ENCODE measurements around the gene EFCC1. TPM values are rescaled to one million over a fixed set of nuclear protein-coding genes. Genes with fewer than 3 reads are reported as not detected.

EFCC1 gene
- total RNA-seq, 1 donor = not detected

DNA sequence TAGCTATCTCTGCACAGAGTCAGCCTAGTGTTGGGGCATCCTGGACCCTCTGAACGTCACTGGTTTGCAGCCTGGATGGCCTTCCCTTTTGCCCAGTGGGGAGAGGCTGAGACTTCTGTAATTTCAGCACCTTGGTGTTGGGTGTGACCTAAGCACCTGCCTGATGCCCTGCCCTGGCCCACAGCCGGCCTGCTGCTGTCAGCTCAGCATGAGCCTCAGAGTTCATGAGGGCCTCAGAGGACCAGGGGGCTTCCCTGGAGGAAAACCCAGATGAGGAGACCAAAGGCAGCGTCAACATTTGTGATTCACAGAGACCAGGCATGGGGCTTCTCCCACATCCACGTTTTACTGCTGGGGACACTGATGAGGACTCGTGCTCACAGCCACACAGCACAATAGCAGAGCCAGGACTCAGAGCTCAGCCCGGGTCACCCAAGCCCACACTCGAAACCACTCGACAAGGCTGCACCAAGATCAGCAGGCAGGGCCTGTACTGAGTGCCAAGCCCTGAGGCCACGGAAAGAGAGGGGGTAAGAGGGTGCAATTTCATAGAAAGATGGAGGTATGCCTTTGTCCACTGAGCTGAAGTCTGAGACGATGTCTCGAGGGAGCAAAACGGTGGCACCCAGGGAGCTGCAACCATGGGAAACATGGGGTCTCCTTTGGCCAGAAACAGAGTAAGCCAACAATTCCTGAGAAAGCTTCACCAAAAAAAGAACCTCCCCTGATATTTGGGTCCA, 49.6 kb downstream of the EFCC1 start:
- H3K4me3 ChIP-seq (ENCODE audit: low read depth, low read length) = no peak overlapping the region
- DNase-seq (ENCODE audit: low read depth) = no peak
- TF ChIP-seq, protein P1, sequence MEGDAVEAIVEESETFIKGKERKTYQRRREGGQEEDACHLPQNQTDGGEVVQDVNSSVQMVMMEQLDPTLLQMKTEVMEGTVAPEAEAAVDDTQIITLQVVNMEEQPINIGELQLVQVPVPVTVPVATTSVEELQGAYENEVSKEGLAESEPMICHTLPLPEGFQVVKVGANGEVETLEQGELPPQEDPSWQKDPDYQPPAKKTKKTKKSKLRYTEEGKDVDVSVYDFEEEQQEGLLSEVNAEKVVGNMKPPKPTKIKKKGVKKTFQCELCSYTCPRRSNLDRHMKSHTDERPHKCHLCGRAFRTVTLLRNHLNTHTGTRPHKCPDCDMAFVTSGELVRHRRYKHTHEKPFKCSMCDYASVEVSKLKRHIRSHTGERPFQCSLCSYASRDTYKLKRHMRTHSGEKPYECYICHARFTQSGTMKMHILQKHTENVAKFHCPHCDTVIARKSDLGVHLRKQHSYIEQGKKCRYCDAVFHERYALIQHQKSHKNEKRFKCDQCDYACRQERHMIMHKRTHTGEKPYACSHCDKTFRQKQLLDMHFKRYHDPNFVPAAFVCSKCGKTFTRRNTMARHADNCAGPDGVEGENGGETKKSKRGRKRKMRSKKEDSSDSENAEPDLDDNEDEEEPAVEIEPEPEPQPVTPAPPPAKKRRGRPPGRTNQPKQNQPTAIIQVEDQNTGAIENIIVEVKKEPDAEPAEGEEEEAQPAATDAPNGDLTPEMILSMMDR (IDR thresholded peaks at IDR 0.05; ENCODE audit: insufficient read depth, low read length) = no peak

DNA sequence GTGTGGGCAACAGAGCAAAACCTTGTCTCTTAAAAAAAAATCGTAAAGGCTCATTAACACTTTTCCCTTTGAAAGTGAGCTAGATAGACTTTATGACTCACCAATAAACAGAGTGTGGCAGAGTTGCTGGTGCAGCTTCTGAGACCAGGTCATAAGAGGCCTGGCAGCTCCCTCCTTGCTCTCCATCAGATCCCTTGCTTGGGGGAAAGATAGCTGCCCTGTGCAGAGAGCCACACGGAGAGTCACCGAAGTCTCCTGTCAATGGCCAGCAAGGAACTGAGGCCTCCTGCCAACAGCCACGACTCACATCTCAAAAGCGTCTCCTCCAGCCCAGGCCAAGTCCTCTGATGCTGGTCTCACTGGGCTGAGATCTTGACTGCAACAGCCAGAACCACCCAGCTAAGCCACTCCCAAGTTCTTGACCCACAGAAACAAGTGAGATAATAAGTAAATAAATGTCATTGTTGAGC, 50.8 kb downstream of the EFCC1 start:
- no peak overlapping the region for H3K4me3 ChIP-seq (ENCODE audit: low read depth, low read length)
- DNase-seq (ENCODE audit: low read depth) = peak; percentile 20
- TF ChIP-seq, protein P1 (IDR thresholded peaks at IDR 0.05; ENCODE audit: insufficient read depth, low read length) = no peak

DNA sequence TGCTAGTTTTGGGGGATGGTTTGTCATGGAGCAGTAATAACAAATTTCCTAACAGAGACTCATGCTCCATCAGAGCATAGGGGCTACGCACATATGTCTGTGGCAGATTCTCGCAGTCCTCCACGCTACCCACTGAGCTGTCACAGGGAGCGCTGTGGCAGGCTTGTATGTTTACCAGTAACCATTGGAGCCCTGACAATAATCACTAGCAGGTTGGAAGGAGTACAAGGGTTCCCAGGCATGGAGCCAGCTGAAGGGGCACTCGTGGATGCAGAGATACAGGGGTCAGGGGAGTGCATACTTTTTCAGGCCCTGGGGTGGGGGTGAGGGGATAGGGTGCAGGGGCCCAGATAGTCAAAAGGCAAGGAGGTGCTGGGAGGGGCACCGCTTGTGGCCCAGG, 51.6 kb downstream of the EFCC1 start:
- TF ChIP-seq, protein P1 (IDR thresholded peaks at IDR 0.05; ENCODE audit: insufficient read depth, low read length) = no peak
- no peak overlapping the region for H3K4me3 ChIP-seq (ENCODE audit: low read depth, low read length)
- DNase-seq (ENCODE audit: low read depth) = no peak

DNA sequence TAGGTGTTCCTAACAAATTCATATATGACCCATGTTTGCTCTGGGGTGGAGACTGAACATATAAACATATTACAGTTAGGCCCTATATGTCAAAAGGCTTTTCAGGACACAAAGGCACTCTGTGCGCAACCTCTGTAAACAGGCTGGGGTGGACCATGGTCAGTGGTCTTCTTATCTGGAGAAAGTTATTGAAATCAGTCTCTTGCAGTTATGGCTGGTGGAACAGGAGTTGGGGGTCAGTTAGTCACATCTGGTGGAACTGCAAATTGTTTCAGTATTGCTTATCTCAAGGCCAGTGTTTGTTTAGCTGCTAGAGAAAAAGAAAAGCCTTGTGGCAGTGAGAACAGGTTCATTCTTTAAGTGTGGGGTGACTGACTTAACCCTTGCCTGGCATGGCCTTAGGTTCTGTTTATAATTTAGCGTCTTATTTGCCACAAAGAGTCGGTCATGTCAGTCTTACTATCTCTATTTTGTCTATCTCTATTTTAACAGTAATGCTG, 53.6 kb downstream of the EFCC1 start:
- peak; percentile 4 for DNase-seq (ENCODE audit: low read depth)
- TF ChIP-seq, protein P1 (IDR thresholded peaks at IDR 0.05; ENCODE audit: insufficient read depth, low read length) = no peak

DNA sequence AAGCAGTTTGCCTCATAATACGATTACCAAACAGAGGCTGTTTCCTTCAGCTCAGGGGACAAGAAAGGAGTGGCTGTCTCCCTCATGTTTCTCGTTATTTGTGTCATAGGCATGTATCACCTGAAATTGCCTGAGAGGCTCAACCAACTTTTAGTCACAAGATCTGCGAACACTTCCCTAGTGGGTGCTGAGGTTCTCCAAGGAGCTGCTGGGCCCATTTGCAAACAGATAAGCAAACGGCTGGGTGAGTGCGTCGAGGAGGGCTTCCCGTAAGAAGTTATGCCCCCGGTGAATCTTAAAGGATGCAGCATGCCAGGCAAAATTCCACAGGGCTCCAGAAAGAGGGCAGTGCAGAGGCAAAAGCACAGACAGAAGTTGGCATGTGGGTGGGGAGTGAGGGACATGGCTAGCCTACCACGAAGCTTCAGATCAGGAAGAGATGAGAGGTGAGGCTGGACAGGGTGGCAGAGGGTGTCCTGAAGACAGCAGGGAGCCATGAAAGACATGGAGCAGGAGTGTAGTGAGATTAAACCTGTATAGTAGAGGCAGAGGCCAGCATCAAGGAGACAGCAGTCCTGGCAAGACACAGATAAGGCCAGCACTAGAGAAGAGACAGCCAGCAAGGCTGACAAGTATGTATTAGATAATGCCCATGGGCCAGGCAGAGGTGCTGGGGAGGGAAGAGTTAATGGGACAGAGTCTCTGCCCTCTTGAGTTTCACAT, 55.5 kb downstream of the EFCC1 start:
- TF ChIP-seq, protein P1 (IDR thresholded peaks at IDR 0.05; ENCODE audit: insufficient read depth, low read length) = no peak
- DNase-seq (ENCODE audit: low read depth) = no peak
- H3K4me3 ChIP-seq (ENCODE audit: low read depth, low read length) = no peak overlapping the region

More for the DNA sequence above, 53.6 kb downstream of the EFCC1 start:
- H3K4me3 ChIP-seq (ENCODE audit: low read depth, low read length) = no peak overlapping the region

DNA sequence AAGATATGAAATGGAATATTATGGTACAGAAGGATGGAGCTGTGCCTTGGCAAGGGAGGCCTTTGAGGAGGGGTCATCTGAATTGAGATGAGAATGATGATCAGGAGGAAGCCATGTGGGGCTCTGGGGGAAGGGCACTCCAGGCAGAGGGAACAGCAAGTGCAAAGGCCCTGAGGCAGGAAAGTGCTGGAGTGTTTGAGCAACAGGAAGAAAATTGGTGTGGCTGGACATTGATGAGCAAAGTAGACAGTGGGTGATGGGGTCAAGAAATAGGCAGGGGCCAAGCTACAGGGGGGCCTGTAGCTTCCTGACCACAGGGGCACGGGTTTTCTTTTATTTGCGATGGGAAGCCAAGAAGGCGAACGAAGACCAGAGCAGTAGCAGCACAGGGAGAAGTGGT, 56.1 kb downstream of the EFCC1 start:
- DNase-seq (ENCODE audit: low read depth) = no peak
- TF ChIP-seq, protein P1 (IDR thresholded peaks at IDR 0.05; ENCODE audit: insufficient read depth, low read length) = no peak
- H3K4me3 ChIP-seq (ENCODE audit: low read depth, low read length) = no peak overlapping the region
